Neural cell (in vitro differentiated cells): ENCODE data around the gene RASGRP2.

Experiments
- EP300 ChIP-seq: fragments of 450-650 bp; conservative IDR thresholded peaks from 2 replicates; pipeline ENCODE4 v1.6.1; 2014; ENCODE audit warnings: antibody characterized with exemption, mild to moderate bottlenecking, moderate library complexity; ENCODE audit not compliant: poor library complexity, severe bottlenecking
- EZH2 ChIP-seq: fragments of 200-600, 300-800 bp; shearing (Covaris generic), sonication (generic); IDR thresholded peaks from 2 replicates; pipeline ENCODE4 v1.6.1; 2014; ENCODE audit warnings: antibody characterized with exemption, low read length, borderline replicate concordance, mild to moderate bottlenecking; ENCODE audit not compliant: insufficient read depth, poor library complexity, severe bottlenecking
- MXI1 ChIP-seq: fragments of 450-650 bp; conservative IDR thresholded peaks from 2 replicates; pipeline ENCODE4 v1.6.1; 2014; ENCODE audit warnings: antibody characterized with exemption, mild to moderate bottlenecking; ENCODE audit not compliant: poor library complexity, severe bottlenecking
- POLR2AphosphoS5 ChIP-seq: IDR thresholded peaks from 2 replicates; pipeline ENCODE4 v1.6.1; 2012
- SMC3 ChIP-seq: fragments of 450-650 bp; conservative IDR thresholded peaks from 2 replicates; pipeline ENCODE4 v1.6.1; 2014; ENCODE audit warnings: antibody characterized with exemption, mild to moderate bottlenecking, moderate library complexity; ENCODE audit not compliant: poor library complexity
- TAF1 ChIP-seq: IDR thresholded peaks from 2 replicates; pipeline ENCODE4 v1.6.1; 2012; ENCODE audit warnings: low read depth
- TF ChIP-seq, protein P1 (sequence below): fragments of 450-650 bp; IDR thresholded peaks from 2 replicates; pipeline ENCODE4 v1.5.1; 2014; ENCODE audit warnings: antibody characterized with exemption, mild to moderate bottlenecking, moderate library complexity; ENCODE audit not compliant: poor library complexity, severe bottlenecking

DNA sequence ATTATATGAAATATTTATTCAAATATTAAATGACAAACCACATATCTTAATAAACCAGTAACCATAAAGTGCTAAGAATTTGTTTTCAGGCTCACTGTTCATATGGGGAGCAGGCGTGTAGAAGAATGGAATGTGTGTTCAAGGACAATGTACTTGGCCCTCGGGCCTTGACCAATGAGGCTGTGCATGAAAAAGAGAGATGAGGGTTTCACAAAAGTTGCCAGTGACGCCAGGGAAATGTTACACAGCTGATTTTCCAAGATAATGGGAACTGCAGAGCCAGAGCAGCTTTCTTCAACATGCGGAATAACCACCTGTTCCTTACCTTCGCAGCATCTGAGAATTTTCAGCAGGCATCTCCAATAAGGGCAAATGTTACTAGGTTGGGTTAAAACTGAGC is 30.2 kb upstream of the RASGRP2 start:
- TF ChIP-seq SMC3 (no peak), POLR2AphosphoS5 (no peak), EZH2 (no peak), TAF1 (no peak), EP300 (no peak), MXI1 (no peak)
- TF ChIP-seq, protein P1, sequence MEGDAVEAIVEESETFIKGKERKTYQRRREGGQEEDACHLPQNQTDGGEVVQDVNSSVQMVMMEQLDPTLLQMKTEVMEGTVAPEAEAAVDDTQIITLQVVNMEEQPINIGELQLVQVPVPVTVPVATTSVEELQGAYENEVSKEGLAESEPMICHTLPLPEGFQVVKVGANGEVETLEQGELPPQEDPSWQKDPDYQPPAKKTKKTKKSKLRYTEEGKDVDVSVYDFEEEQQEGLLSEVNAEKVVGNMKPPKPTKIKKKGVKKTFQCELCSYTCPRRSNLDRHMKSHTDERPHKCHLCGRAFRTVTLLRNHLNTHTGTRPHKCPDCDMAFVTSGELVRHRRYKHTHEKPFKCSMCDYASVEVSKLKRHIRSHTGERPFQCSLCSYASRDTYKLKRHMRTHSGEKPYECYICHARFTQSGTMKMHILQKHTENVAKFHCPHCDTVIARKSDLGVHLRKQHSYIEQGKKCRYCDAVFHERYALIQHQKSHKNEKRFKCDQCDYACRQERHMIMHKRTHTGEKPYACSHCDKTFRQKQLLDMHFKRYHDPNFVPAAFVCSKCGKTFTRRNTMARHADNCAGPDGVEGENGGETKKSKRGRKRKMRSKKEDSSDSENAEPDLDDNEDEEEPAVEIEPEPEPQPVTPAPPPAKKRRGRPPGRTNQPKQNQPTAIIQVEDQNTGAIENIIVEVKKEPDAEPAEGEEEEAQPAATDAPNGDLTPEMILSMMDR = no peak
